Ascending aorta (tissue), 2 donors: Measurements from ENCODE around the gene MTM1. TPM values are rescaled to one million over a fixed set of nuclear protein-coding genes. Genes with fewer than 3 reads are reported as not detected.

Source experiments
- DNase-seq, 2 donors: peaks; one replicate each; pipeline ENCODE4 v3.0.0-alpha.2; 2019; ENCODE audit warnings: low spot score in 2 of 2
- H3K27ac ChIP-seq, 2 donors: fragments of 200-600 bp; sonication (generic); one replicate each; pipeline ENCODE4 v1.5.1; 2016 to 2017; ENCODE audit warnings: mild to moderate bottlenecking in 1 of 2
- H3K27me3 ChIP-seq: fragments of 200-600 bp; sonication (generic); one replicate; pipeline ENCODE4 v1.5.1; 2017
- H3K36me3 ChIP-seq, 2 donors: fragments of 200-600 bp; sonication (generic); one replicate each; pipeline ENCODE4 v1.5.1; 2016
- H3K4me1 ChIP-seq, 2 donors: fragments of 200-600 bp; sonication (generic); one replicate each; pipeline ENCODE4 v1.5.1; 2016 to 2017; ENCODE audit warnings: mild to moderate bottlenecking in 1 of 2
- H3K4me3 ChIP-seq, 2 donors: fragments of 200-600 bp; sonication (generic); one replicate each; pipeline ENCODE4 v1.5.1; 2016 to 2017; ENCODE audit warnings: mild to moderate bottlenecking in 1 of 2
- H3K9me3 ChIP-seq, 2 donors: fragments of 200-600 bp; sonication (generic); one replicate each; pipeline ENCODE4 v1.5.1; 2016
- CTCF ChIP-seq, 3 experiments: fragments of 200-600 bp in 2 of 3; fragments of 450-650 bp in 1 of 3; sonication (generic) in 2 of 3; IDR thresholded peaks; one replicate each; pipeline ENCODE4 v1.5.1; 2016 to 2019; ENCODE audit warnings: antibody characterized with exemption in 3 of 3, mild to moderate bottlenecking in 1 of 3, moderate library complexity in 1 of 3
- intact Hi-C: fragments of 100-400 bp; cut with DNase I; formaldehyde crosslinking; loops from one replicate; pipeline ENCODE4 v1.15.1; 2023
- total RNA-seq: library from RNA; depleted of rRNA; stranded (reverse); fragments of >200 nt; gene quantifications from one replicate; pipeline ENCODE4 v1.1.0, GENCODE V29; 2016

Gene MTM1
- total RNA-seq, 1 donor from 2014 or later: 7.3 TPM

- Histone ChIP-seq H3K9me3 (no peaks in the 10 kb centered on the region), H3K4me3 (no peak overlapping the region), H3K27me3 (no peaks in the 10 kb centered on the region), H3K36me3 (no peaks in the 10 kb centered on the region), H3K27ac (no peak overlapping the region), H3K4me1 (peaks cover 0 to 3% of the 10 kb centered on the region in 2 donors)
- intact Hi-C loops: no loop called here
- TF ChIP-seq CTCF (IDR thresholded peaks at IDR 0.05): no peak
- DNase-seq: no peak
Observed at GRCh38 chrX:150551963-150552362, 16.5 kb upstream of the MTM1 start.

- no peak for TF ChIP-seq CTCF (IDR thresholded peaks at IDR 0.05)
- intact Hi-C loops: no loop called here
- Histone ChIP-seq H3K9me3 (no peaks in the 10 kb centered on the region), H3K36me3 (no peaks in the 10 kb centered on the region), H3K4me1 (no peaks in the 10 kb centered on the region), H3K4me3 (no peak overlapping the region), H3K27me3 (no peaks in the 10 kb centered on the region), H3K27ac (no peak overlapping the region)
- no peak for DNase-seq
Observed at GRCh38 chrX:150558424-150558823, 10.0 kb upstream of the MTM1 start.

GRCh38 chrX:150564838-150565237 lies 3.6 kb upstream of the MTM1 start:
- Histone ChIP-seq H3K4me1 (no peaks in the 10 kb centered on the region), H3K27me3 (no peaks in the 10 kb centered on the region), H3K36me3 (no peaks in the 10 kb centered on the region), H3K27ac (no peak overlapping the region), H3K4me3 (no peak overlapping the region), H3K9me3 (no peaks in the 10 kb centered on the region)
- TF ChIP-seq CTCF (IDR thresholded peaks at IDR 0.05): no peak
- DNase-seq: no peak
- intact Hi-C loops: loop anchor here (10.0 kb wide), 1 partner anchor 610 kb away; no protein-coding TSS in a partner anchor

GRCh38 chrX:150565551-150565950 lies 2.9 kb upstream of the MTM1 start:
- DNase-seq: no peak
- H3K4me3 ChIP-seq: no peak overlapping the region
- no peaks in the 10 kb centered on the region for H3K27me3 ChIP-seq
- TF ChIP-seq CTCF (IDR thresholded peaks at IDR 0.05): no peak
- H3K4me1 ChIP-seq: no peaks in the 10 kb centered on the region
- intact Hi-C loops: loop anchor here (10.0 kb wide), 1 partner anchor 611 kb away; no protein-coding TSS in a partner anchor
- no peaks in the 10 kb centered on the region for H3K9me3 ChIP-seq
- H3K36me3 ChIP-seq: no peaks in the 10 kb centered on the region
- no peak overlapping the region for H3K27ac ChIP-seq

- no peak for TF ChIP-seq CTCF (IDR thresholded peaks at IDR 0.05)
- intact Hi-C loops: loop anchor here (10.0 kb wide), 1 partner anchor 612 kb away; no protein-coding TSS in a partner anchor
- H3K4me3 ChIP-seq: no peak overlapping the region
- no peaks in the 10 kb centered on the region for H3K27me3 ChIP-seq
- no peak overlapping the region for H3K27ac ChIP-seq
- H3K9me3 ChIP-seq: no peaks in the 10 kb centered on the region
- DNase-seq: no peak
- no peaks in the 10 kb centered on the region for H3K4me1 ChIP-seq
- no peaks in the 10 kb centered on the region for H3K36me3 ChIP-seq
Observed at GRCh38 chrX:150566734-150567182, 1.7 kb upstream of the MTM1 start.
